CD1c-positive myeloid dendritic cell (primary cell): ENCODE data around the gene NSDHL.

Experiments
- DNase-seq: peaks from one replicate; pipeline ENCODE4 v3.0.0-alpha.2; 2016; ENCODE audit errors: extremely low spot score

The NSDHL gene

DNA sequence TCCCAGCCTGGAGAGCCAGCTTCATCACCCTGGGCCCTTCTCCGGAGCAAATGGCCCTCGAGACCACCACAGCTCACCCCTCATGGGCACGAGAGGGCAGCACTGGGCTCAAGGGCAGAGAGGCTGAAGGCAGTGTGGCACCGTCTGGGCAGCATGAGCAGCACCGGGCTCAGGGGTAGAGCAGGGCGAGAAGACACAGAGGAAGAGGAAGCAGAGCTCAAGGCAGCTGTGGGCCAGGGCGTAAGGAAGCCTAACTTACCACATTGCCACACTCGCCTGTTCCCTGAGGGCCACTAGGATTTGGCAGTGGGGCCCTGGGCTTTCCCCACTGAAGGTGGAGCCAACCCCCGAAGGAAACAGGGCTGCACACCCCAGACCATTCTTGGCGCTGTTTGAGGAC lies 82.5 kb downstream of the NSDHL start:
- peak; percentile 40 for DNase-seq

DNA sequence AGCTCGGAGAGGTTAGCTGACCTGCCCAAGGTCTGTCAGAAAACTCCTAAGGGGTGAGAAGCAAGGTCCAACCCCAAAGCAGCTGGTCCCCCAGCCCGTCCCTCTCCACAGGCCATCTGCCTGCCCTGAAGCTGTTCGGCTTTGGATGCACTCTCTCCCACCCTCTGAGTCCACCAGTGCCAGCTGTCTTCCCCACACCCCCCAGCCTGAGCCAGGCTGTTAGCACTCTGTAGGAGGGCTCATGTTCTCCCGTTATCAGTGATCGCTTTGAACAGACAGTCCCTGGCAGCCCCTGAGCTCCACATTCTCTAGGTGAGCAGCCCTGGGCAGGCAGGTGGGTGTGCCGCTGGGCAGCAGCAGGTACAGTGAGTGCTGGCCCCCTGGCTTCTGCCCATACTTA lies 83.0 kb downstream of the NSDHL start:
- DNase-seq = no peak

DNA sequence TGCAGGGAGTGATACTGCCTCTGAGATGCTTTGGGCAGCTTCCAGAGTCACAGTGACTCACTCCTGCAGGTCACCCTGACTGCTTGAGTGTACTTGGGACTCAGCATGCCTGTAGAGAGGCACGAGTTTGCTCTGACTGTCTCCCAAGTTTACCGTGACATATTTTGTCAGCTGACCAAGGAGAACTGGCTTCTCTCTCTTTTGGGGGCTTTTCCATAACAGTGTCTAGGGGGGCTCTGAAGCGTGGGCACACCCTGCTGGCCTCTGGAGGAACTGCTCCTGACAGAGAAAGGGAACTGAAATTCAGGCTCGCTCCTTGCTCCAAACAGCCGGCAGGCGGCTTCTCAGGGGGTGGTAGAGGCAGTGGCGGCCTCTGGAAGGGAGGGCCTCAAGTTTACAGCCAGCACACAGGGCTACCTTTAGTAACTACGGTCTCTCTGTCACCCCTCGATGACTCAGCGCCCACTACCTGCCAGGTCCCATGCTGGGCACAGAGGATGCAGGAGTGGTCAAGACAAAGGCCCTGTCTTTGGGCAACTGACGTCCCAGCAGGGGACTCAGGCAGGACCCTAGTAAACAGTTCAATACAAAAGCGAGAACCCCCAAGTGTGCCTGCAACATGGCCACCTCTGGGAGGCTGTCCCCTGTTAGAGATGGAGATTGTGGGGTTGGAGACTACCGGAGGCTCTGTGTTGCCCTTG lies 84.8 kb downstream of the NSDHL start:
- peak; percentile 65 for DNase-seq

DNA sequence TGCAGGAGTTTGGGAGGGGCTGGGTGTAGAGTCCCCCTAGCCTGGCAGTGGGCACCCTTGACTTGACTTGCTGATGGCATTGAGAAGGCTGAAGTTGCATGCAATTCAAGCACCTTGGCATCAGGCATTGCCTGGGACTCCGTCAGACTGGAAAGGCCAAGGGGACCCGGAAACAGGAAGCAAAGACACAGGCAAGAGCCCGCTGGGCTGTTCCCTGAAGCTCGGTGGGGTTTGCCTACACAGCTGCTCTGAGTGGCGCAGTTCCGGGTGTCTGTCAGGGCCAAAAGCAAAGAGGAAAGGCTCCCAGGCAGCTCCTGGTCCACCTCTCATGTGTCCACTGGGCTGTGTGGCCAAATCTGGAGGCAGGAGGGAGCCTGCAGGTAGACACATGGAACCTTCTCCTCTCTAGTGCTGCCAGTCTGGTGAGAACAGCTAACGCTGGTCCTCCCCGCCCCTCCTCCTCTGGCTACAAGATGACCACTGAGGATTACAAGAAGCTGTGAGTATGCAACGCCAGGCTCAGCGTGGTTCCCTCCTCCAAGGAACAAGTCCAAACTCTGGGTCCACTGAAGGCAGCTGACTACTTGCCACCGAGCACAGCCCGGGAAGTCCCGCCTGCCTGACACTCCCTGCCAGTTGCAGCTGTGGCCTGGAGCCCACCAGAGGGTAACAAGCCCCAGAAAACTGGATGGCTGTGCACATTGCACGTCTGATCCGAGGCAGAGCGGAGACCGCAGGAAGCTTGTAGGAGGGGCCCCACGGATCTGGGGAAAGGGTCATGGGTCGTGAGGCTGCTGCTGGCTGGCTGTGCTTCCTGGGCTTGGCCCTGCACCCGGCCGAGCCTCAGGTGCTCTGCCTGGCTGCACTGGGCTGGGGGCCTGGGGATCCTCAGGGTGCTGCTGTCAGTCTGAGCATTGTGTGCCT lies 87.1 kb downstream of the NSDHL start:
- peak; percentile 47 for DNase-seq

DNA sequence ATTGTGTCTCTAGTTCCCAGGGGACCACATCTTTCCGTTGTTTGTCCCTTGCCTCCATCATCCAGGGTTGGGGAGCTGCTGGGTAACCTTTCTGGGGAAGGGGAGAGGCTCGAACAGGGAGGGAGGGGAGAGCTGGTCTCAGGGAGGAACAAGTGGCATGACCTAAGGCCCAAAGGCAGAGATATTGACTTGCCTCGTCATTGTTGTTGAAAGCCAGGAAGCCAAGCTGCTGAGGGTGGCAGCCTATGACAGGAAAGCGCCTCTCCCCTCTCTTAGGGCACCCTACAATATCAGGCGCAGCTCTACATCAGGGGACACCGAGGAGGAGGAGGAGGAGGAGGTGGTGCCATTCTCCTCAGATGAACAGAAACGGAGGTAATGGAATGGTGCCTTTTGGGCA lies 87.8 kb downstream of the NSDHL start:
- no peak for DNase-seq
